LNCAP (cell line): ENCODE measurements around the gene XRCC4.

ENCODE experiments used
- CTCF ChIP-seq: fragments of 450-650 bp; IDR thresholded peaks from 2 replicates; pipeline ENCODE4 v1.5.1; 2017; ENCODE audit warnings: mild to moderate bottlenecking

XRCC4 gene

GRCh38 chr5:83095957-83096539 is 18.7 kb downstream of the XRCC4 start:
- no peak for TF ChIP-seq CTCF

- TF ChIP-seq CTCF: no peak
These were observed 19.5 kb downstream of the XRCC4 start for GRCh38 chr5:83096660-83097339.

GRCh38 chr5:83097689-83098231 is 20.4 kb downstream of the XRCC4 start:
- no peak for TF ChIP-seq CTCF

DNA sequence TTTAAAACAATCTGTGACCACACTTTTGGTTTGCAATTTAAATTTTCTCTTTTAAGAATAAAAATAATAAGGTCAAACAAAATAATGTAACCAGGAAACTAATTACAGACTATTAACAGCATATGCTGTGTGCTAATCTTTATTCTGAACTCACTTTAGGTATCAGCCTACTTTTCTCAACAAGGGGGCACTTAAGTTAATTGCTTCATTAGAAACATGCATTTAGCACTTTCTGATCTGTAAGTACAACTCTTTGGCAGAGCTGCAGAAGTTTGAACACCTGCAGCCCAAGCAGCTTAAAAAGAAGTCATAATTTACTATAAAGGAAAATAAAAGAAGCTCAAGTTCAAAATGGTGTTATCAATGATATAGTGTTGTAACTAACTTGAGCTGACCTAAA is 21.7 kb downstream of the XRCC4 start:
- TF ChIP-seq CTCF: no peak

GRCh38 chr5:83099445-83099844 is 22.1 kb downstream of the XRCC4 start:
- no peak for TF ChIP-seq CTCF

DNA sequence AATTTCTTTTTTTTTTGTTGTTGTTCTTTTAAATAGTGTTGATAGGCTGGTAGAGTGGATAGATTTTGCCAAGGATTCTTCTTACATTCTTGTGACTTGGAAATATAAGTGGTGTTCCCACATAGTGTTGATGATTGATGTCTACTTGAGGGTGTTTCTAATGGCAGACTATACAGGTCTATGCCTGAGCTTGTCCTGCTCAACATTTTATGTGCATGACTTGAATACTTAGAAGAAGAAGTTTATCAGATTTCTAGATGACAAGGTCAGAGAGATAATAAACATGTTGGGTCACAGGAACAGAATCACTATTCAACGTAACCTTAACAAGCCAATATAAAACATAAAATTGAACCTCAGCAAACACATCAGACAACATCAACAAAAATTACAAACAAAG is 24.2 kb downstream of the XRCC4 start:
- no peak for TF ChIP-seq CTCF

DNA sequence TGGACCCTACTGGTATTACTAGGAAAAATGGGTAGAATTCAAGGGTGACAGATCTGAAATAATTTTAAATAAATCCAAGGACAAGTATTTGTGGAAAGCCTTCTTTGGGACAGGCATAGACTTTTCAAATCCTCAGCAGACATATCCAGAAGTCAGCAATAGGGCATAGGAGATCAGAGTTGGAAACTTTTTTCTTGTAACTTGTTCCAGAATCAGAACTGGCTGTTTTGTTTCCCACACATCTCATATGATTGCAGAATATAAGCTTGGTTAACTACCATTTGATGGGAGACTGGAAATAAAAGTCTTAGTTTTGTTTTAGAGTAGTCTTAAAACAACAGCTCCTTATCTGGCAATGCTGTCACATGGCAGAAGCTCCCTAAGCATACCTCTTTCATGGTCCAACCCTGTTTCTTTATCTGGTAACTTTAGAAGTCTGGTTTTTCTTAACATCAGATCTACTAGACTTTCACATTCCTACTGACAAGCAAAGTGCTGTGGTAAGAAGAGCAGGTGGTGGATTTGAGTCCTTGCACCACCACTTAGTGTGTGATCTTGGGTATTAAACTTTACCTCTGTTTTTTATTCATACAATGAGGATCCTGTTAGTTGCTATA is 25.1 kb downstream of the XRCC4 start:
- no peak for TF ChIP-seq CTCF
